ENCODE results near the gene DERA. TPM values are rescaled to one million over a fixed set of nuclear protein-coding genes. Genes with fewer than 3 reads are reported as not detected.

Gene DERA
- total and polyA plus RNA-seq, 2 of the 8 experiments (the other 6 are each of a cell fraction or from before 2014, with no cell fraction given), result 13.1 to 17.1 TPM

- Histone ChIP-seq H4K91ac (replicated peaks; ENCODE audit: insufficient read length, low read length) (no peak overlapping the region), H3K27ac (ENCODE audit: low read depth, low read length) (no peak overlapping the region), H2BK15ac (ENCODE audit: low read length) (no peak overlapping the region), H3K4me1 (replicated peaks in 1 of 4; ENCODE audit: control insufficient read depth in 3 of 4, insufficient read depth in 4 of 4, low read length in 3 of 4) (no peaks in the 10 kb centered on the region; a peak in 1 of 7 replicates), H3K14ac (ENCODE audit: insufficient read length) (no peak overlapping the region), H2BK12ac (ENCODE audit: low read depth, low read length) (no peak overlapping the region), H2BK20ac (ENCODE audit: low read length) (no peak overlapping the region), H3K9me3 (ENCODE audit: insufficient read depth in 2 of 2, low read depth in 1 of 2, low read length in 1 of 2) (no peaks in the 10 kb centered on the region; a peak in 1 of 4 replicates), H2BK5ac (ENCODE audit: low read depth, low read length) (no peak overlapping the region), H3K36me3 (ENCODE audit: control insufficient read depth in 2 of 4, insufficient read depth in 4 of 4, low read length in 3 of 4) (no peaks in the 10 kb centered on the region), H3K4ac (replicated peaks; ENCODE audit: insufficient read length, low read depth, low read length) (no peak overlapping the region), H2AK5ac (ENCODE audit: low read depth, low read length) (no peak overlapping the region), H3K79me2 (ENCODE audit: control insufficient read depth in 1 of 2, insufficient read depth in 2 of 2, low read length in 2 of 2) (no peaks in the 10 kb centered on the region), H3K56ac (replicated peaks; ENCODE audit: insufficient read length, low read depth, low read length) (no peak overlapping the region), H2BK120ac (replicated peaks; ENCODE audit: low read depth, low read length) (no peak overlapping the region), H3K23ac (ENCODE audit: insufficient read length) (no peak overlapping the region), H3K18ac (ENCODE audit: extremely low read depth, low read length) (no peak overlapping the region), H3K27me3 (replicated peaks in 1 of 4; ENCODE audit: control insufficient read depth in 3 of 4, extremely low read depth in 1 of 4, insufficient read depth in 3 of 4, low read length in 3 of 4) (no peaks in the 10 kb centered on the region), H2AFZ (ENCODE audit: low read length) (no peak overlapping the region), H3K79me1 (ENCODE audit: low read depth, low read length) (no peaks in the 10 kb centered on the region), H4K8ac (ENCODE audit: extremely low read depth, insufficient read depth, low read length) (no peak overlapping the region), H3K4me2 (ENCODE audit: insufficient read depth in 1 of 2, low read depth in 2 of 2, low read length in 2 of 2) (no peak overlapping the region), H4K20me1 (replicated peaks in 1 of 2; ENCODE audit: control insufficient read depth in 1 of 2, insufficient read depth in 2 of 2, low read length in 2 of 2) (no peaks in the 10 kb centered on the region), H3K23me2 (ENCODE audit: low read depth, low read length) (no peaks in the 10 kb centered on the region), H3K9ac (replicated peaks in 1 of 4; ENCODE audit: extremely low read depth in 1 of 4, low read depth in 3 of 4, low read length in 3 of 4) (no peak overlapping the region), H3K4me3 (ENCODE audit: extremely low read depth in 1 of 4, insufficient read depth in 2 of 4, low read depth in 3 of 4, low read length in 4 of 4) (no peak overlapping the region), H4K5ac (ENCODE audit: insufficient read length, low read depth, low read length) (no peak overlapping the region)
- DNase-seq (ENCODE audit: low read depth in 1 of 2, low spot score in 2 of 2) (no peak), FAIRE-seq (no peak)
- 94% methylated on average over 2 of the region's 2 CpGs; no CpG with 5 or more reads in 1 of the 2 experiments for WGBS, 2 experiments (ENCODE audit: extremely low coverage in 1 of 2, insufficient coverage in 1 of 2, insufficient read length in 1 of 2, insufficient replicate concordance in 2 of 2, low coverage in 1 of 2, low lambda C conversion rate in 2 of 2, missing lambda C conversion rate in 1 of 2)
- ChIA-PET POLR2A (ENCODE audit: partially characterized antibody) (no interaction called here), CTCF (ENCODE audit: partially characterized antibody) (interaction anchor here (0.5 to 1.2 kb wide), 3 partner anchors 10 to 61 kb away, joined by 3 to 4 read pairs (median 3); no protein-coding TSS in a partner anchor)
- TF ChIP-seq, protein P1, sequence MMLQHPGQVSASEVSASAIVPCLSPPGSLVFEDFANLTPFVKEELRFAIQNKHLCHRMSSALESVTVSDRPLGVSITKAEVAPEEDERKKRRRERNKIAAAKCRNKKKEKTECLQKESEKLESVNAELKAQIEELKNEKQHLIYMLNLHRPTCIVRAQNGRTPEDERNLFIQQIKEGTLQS (IDR thresholded peaks at IDR 0.05; ENCODE audit: insufficient read depth, low read depth, low read length), result no peak
- TF ChIP-seq TCF12 (IDR thresholded peaks at IDR 0.05; ENCODE audit: low read depth, low read length) (no peak), CTBP2 (IDR thresholded peaks at IDR 0.05; ENCODE audit: borderline replicate concordance, insufficient read depth, insufficient read length, low read length) (no peak), SP1 (IDR thresholded peaks at IDR 0.05; ENCODE audit: low read depth, low read length) (no peak), RNF2 (IDR thresholded peaks at IDR 0.05; ENCODE audit: borderline replicate concordance, low read depth, low read length, missing control alignments, poor library complexity, severe bottlenecking) (no peak), SRF (IDR thresholded peaks at IDR 0.05; ENCODE audit: low read depth, low read length) (no peak), CHD2 (IDR thresholded peaks at IDR 0.05; ENCODE audit: low read length) (no peak)
Observed at GRCh38 chr12:15984963-15985362, 73.8 kb downstream of the DERA start.
